HL-60/S4 treated with phorbol 12-myristate 13-acetate at 8.2 ng/mL for 4 days and 3 days (cell line): ENCODE measurements around the gene MLX.
"Not testable (repeated sequence)": the region's sequence is repeated elsewhere in the genome, so short reads cannot be mapped to it uniquely, and the experiment has no call there.

Experiments
- in situ Hi-C: fragments of 300-500 bp; cut with MboI; formaldehyde crosslinking; loops from 2 replicates; pipeline ENCODE4 v1.15.0; 2022; ENCODE audit warnings: low sequenced_read_pairs

MLX gene

DNA sequence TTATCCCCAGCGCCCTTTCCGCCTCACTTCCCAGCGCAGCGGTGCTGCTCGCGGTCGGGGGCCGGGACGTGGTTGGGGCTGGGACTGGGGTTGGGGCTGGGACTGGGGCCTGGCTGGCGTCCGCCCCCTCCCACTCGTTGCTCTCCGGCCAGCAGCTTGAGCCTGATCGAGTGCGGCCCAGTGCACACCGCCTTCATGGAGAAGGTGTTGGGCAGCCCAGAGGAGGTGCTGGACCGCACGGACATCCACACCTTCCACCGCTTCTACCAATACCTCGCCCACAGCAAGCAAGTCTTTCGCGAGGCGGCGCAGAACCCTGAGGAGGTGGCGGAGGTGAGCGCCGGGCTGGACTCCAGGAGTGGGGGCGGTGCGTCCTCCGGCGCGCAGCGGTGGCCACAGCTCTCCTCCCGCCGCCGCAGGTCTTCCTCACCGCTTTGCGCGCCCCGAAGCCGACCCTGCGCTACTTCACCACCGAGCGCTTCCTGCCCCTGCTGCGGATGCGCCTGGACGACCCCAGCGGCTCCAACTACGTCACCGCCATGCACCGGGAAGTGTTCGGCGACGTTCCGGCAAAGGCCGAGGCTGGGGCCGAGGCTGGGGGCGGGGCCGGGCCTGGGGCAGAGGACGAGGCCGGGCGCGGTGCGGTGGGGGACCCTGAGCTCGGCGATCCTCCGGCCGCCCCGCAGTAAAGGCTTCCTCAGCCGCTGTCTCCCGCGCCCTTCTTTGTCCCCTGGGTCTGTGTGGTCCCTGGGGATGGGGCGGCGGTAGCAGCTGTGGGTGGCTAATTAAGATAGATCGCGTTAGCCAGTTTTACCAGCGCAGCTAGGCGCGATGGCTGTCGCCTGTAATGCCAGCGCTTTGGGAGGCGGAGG, 12.4 kb upstream of the MLX start:
- in situ Hi-C loops, result no loop called here

DNA sequence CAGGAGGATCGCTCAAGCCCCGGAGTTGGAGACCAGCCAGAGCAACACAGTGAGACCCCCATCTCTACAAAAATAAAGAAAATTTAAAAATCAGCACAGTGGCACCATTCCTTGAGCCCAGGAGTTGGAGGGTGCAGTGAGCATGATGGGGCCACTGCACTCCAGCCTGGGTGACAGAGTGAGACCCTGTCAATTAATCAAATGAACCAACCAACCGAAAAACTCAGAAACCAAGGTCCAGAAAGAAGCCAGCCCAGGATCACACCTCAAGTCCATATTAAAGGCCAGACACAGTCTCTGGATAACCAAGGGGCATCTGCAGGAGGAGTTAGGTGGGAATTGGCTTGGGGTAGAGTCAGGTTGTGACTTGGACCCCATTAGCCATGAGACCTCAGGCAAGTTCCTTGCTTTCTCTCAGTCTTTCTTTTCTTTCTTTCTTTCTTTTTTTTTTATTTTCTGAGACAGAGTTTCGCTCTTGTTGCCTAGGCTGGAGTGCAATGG, 11.7 kb upstream of the MLX start:
- in situ Hi-C loops, result no loop called here

DNA sequence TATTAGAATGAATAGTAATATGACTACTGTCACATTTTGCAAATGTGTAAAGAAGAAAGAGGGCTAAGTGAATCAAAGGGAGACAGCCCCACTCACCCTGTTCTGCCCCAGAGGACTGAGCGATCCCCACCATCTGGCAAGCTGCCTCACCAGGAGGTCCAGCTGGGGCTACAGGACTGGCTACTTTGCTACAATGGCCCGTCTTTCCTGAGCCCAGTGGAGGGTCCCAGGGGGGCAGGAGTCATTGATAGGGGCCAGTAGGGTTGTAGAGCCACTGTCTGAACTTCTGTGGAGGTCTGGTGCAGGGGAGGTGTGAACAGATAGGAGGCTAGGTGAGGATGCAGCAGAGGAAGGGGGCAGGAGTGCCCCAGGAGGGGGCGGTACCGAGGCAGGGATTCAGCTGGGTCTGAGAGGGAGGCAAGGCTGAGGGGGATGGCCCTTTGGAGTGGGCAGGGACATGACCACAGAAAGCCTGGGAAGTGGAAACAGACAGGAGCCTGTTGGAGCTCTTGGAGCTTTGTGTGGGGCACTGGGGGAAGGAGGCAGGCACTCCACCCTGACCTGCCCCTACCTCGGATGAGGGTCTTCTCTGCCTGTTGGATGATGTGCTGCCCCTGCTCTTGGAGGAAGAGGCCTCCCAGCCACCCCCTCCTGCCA, 10.8 kb upstream of the MLX start:
- in situ Hi-C loops, result not testable (repeated sequence)

DNA sequence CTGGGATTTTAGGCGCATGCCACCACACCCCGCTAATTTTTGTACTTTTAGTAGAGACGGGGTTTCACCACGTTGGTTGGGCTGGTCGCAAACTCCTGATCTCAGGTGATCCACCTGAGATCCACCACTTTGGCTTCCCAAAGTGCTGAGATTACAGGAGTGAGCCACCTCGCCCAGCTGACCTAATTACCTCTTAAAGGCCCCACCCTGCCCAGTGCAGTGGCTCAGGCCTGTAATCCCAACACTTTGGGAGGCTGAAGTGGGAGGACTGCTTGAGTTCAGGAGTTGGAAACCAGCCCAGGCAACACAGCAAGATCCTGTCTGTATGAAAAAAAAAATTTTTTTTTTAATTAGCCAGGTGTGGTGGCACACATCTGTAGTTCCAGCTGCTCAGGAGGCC, 7.8 kb upstream of the MLX start:
- in situ Hi-C loops, result no loop called here

DNA sequence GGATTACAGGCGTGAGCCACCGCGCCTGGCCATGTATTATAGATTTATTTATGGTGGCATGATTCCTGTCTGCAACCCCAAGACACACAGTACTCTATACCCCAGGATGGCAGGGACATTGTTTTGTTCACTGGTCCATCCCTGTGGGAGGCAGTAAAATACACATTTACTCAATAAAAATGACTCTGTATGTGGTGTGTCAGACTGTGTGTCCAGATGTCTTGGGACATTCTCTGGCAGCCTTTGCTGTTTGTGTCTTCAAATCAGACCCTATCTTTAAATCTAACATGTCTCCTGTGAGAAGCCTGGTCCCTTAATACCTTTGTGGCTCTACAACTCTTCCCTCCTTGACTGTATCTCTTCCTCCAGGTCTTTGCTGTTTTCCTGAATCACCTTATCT, 6.7 kb upstream of the MLX start:
- in situ Hi-C loops, result no loop called here

DNA sequence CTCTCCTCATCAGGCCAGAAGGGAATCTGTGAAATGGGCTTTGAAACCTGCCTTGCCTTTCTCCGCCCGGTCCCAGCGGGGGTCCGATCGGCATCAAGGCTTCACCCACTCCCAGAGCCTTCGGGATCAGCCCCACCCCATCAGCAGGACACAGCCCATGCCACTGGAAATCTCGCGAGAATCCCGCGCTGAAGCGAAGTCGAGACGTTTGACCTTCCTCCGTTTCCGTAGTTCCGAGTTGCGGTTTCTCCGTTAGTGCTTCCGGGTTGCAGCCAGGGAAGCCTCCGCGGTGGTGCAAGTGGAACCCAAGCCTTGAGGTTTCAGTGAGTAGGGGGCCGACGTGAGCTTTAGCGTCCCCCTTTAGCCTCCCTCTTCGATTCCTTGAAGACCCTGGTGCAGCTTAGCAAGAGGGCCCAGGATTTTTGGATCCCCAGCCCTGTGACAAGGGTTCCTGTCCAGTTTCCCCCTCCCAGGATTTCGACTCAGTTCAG, 5.0 kb upstream of the MLX start, which contains the start of gene COASY:
TSS of gene COASY (plus strand) at position 252 of the 491 bp plus-strand sequence. CDS start 475 bp downstream, outside the sequence.
- in situ Hi-C loops, result no loop called here

DNA sequence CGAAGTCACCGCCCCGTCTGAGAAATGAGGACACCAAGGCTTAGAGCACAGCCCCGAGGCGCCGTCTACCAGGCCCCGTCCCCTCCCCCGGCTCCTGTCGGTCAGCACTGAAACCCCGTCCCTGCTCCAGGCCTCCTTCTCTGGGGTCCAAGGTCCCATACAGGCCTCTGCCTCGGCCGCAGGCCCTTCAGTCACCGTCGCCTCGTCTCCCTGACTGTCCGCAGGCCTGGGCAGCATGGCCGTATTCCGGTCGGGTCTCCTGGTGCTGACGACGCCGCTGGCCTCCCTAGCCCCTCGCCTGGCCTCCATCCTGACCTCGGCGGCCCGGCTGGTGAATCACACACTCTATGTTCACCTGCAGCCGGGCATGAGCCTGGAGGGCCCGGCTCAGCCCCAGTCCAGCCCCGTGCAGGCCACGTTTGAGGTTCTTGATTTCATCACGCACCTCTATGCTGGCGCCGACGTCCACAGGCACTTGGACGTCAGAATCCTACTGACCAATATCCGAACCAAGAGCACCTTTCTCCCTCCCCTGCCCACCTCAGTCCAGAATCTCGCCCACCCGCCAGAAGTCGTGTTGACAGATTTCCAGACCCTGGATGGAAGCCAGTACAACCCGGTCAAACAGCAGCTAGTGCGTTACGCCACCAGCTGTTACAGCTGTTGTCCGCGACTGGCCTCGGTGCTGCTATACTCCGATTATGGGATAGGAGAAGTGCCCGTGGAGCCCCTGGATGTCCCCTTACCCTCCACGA, 4.3 kb upstream of the MLX start:
- in situ Hi-C loops, result no loop called here

DNA sequence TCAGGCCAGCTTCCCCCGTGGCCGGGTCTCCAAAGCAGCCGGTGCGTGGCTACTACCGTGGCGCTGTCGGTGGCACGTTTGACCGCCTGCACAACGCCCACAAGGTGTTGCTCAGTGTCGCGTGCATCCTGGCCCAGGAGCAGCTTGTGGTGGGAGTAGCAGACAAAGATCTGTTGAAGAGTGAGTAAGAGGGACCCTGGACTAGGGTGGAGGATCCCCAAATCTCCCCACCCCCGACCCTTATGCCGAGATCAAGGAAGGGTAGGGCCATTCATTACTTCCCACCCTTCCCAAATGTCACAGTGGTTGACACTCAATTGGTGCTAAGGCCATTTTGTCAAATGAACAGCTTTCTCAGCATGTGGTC, 3.8 kb upstream of the MLX start:
- in situ Hi-C loops, result no loop called here

DNA sequence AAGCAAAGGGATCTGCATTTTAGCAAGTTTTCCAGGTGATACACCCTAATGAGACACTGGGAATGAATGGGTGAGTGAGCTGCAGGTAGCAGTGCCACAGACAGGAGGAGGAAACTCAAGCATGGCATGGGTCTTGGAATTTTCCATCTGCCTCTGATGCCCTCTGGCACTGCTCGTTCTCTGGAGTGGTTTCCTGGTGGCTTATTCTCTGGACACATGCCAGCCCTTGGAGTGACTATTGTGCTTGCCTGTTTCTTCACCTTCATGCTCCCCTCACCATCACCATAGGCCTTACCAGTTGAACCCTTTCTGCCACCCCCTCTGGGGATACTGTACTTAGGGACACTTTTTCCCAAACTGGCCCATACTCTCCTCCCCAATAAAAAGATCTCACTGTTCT, 3.4 kb upstream of the MLX start:
- in situ Hi-C loops, result no loop called here

DNA sequence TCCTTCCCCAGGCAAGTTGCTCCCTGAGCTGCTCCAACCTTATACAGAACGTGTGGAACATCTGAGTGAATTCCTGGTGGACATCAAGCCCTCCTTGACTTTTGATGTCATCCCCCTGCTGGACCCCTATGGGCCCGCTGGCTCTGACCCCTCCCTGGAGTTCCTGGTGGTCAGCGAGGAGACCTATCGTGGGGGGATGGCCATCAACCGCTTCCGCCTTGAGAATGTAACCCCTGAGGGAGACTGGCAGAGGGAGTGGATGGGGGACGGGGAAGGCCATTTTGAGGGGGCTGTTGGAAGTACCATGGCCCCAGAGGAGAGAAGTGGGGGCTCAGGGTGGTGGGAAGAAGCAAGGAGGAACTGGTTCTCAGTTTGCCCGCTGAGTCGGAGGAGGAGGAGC, 3.0 kb upstream of the MLX start:
- in situ Hi-C loops, result no loop called here

DNA sequence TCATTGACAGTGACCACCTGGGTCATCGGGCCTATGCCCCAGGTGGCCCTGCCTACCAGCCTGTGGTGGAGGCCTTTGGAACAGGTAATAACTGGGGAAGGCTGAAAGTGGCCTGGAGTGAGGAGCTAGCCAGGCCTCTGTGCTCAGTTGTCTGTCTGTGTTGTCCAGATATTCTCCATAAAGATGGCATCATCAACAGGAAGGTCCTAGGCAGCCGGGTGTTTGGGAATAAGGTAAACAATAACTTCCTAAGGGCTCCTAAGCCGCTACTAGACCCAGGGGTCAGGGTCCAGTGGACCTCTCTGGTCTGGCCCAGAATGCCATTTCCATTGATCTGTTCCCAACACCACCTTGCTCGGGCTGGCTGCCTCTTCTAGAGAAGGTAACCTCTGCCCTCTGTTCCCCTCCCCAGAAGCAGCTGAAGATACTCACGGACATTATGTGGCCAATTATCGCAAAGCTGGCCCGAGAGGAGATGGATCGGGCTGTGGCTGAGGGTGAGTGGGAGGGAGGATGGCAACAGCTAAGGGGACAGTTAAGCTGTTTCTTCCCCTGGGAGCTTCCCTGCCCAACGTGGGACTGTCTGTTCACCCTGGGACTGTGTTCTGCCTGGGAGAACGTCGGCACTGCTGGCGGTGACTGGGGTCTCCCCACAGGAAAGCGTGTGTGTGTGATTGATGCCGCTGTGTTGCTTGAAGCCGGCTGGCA, 1.9 kb upstream of the MLX start:
- in situ Hi-C loops, result no loop called here

DNA sequence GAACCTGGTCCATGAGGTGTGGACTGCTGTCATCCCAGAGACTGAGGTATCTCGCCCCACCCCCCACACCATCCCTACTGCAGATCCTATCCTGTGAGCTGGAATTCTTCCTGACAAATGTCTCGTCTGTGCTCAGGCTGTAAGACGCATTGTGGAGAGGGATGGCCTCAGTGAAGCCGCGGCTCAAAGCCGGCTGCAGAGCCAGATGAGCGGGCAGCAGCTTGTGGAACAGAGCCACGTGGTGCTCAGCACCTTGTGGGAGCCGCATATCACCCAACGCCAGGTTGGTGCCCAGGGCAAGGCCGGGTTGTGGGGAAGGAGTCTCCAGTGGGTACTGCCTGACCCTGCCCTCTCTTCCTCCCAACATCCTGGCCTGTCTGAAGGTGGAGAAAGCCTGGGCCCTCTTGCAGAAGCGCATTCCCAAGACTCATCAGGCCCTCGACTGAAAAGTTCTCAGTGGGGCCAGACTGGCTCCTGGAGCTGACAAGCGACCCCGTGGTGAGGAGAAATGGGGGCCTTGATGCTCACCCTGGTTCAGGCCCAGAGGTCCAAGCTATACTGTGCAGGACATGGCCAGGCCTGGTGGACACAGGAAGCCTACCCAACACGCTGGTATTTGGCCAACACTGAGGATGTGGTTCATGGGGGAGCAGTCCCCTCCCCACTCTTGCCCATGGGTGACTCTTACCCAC, 1.2 kb upstream of the MLX start:
- in situ Hi-C loops, result no loop called here

DNA sequence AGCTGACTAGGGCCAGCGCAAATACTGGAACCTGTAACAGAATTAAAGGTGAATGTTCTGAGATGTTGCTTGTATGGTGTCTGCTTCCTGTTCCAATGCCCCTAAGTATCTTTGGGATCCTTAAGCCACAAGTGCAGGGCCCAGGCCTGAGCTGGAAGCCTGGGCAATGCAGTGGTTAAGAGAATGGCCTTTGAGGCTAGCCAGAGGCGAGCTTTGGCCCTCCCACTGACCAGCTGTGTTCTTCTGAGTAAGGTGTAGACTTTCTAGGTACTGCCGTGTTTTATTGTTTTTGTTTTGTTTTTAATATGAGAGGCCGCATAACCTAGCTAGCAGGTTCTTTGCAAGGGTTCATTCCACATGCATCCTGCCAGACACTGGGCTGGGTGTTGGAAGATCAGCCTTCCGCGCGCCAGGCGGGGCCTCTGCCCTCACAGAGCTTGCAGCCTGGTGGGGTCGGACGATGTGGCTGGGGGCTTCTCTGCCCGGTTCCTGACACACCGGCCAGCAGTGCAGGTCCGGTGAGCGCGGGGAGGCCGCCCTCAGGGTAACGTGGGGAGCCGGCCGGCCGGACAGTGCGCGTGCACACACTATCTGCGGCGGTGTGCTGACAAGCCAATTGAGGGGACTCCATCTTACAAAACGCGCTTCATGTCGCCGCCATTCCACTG, 551 bp upstream of the MLX start:
- in situ Hi-C loops, result no loop called here

DNA sequence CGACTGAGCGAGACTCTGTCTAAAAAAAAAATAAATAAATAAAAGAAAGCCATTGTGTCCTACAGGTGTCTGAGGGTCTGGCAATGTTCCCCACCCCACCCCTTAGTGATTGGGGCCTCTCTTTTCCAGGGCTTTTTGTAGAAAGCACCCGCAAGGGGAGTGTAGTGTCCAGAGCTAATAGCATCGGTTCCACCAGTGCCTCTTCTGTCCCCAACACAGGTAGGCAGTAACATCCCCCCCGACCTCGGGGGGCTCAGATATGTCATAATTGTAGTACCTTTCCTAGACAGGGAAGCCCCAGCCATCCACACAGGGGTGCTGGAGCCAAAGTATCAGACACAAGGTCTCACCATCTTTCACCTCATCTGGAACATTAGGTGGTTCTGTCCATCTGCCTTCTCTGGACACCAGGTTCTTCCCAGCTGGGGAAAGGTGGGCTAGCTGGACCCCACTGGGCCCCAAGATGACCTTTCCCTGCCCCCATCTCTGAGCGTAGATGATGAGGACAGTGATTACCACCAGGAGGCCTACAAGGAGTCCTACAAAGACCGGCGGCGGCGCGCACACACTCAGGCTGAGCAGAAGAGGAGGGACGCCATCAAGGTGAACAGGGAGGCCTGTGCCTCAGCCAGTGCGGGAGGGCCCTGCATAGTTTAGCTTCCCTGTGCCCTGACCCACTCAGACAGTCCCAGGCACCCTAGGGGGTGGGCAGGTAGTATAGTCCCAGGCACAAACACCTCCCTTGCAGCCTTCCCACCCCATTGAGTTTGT, 1.6 kb downstream of the MLX start:
- in situ Hi-C loops, result no loop called here

DNA sequence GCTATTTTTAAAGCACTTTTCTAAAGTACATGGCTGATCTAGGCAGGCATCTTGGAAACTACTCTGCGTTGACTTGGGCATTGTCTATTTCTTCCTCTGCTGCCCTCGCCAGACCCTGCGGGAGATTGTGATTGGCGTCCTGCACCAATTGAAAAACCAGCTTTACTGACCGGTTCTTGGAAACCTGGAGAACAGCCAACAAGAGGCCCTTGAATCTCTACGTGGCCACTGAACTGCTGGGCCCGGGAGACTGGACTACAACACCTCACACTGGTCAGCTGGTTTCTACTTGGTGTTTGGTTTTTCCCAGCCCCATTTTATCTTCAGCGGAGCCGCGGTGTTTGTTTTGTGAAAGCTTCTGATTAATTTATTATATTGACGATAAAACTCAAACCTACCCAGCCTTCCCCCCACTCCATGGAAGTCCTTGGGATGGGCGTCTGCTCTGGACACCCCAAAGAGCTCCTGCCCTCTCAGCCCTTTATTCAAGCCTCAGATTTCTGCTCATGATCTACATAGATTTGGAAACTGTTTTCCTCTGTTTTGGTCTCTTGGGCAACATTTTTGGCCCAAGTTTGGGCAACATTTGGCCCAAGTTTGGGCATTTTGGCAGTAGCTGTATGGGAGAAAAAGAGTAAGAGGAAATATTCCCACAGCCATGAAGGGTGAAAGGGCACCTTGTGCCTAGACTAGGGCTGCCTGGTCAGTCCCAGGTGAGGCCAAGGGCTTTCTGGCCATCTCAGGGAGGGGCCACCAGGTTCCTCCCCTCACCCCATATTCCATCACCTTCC, 4.7 kb downstream of the MLX start:
- in situ Hi-C loops, result no loop called here

DNA sequence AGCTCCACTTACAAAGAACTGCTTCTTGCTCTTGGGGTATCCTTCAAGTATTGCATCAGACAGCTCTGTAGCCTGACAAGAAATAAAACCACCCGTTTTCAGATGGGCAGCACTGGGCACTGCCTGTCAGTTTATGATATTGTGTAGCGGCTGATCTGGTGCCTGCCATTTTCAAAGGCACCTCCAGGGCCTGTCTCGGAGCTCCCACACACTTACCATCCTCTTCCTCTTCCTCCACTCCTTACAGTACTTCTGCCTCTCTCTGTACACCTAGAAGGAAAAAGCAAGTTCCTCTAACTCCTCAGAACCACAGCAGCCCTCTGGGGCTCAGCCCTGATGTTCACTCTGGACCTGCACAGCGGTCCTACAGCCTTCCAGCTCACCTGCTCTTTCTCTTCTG, 6.2 kb downstream of the MLX start:
- in situ Hi-C loops, result no loop called here

DNA sequence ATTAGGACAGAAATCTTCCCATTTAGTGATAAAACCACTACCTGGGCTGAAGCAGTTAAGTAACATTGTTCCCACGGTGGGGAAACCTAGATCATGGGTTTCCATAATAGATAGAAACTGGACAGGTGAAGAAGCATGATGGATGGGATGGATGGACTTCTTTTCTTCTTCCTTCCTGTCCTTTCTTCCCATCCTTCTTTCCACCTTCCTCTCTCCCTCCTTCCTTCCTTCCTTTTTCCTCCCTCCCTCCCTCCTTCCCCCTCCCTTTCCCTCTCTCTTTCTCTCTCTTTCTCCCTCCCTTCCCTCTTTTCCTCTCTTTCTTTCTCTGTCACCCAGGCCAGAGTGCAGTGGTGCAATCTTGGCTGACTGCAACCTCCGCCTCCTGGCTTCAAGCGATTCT, 7.6 kb downstream of the MLX start:
- in situ Hi-C loops, result no loop called here

DNA sequence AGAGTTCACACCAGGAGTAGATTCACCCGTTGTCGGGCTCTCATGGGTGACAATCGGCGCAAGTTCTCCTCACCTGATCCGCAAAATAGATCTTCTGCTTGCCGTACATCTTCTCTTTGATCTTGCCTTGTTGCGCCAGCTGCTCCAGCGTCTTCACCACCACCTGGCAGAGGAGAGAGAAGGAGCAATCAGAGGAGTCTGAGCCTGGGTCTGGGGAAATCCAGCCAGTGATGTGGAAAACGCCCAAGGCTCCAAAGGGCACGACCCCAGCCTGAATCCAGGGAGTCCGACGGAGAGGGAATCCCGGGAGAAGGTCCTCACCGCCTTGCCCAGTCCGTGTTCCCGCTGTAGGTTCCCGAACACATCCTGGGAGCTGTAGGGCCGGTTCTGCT, 10.2 kb downstream of the MLX start:
- in situ Hi-C loops, result no loop called here
